Naive thymus-derived CD4-positive, alpha-beta T cell (primary cell): ENCODE measurements around the gene ETNK2. TPM values are rescaled to one million over a fixed set of nuclear protein-coding genes. Genes with fewer than 3 reads are reported as not detected.

Source experiments
- ATAC-seq: fragments of 150-1000 bp; cut with Tn5 transposase; 2 replicates; pipeline ENCODE4 v1.10.0; 2021; ENCODE audit warnings: mild to moderate bottlenecking, moderate library complexity
- CTCF ChIA-PET: fragments of 350-600 bp; sonication (Branson Sonifier 250); formaldehyde crosslinking; loops from one replicate; lab custom pipeline; 2021; ENCODE audit warnings: antibody characterized with exemption; lab: Charles Lee
- POLR2A ChIA-PET: fragments of 350-600 bp; sonication (Branson Sonifier 250); formaldehyde crosslinking; loops from one replicate; lab custom pipeline; 2021; ENCODE audit warnings: antibody characterized with exemption, inconsistent platforms; lab: Charles Lee
- DNase-seq, 9 donors: peaks; one replicate each; pipeline versions ENCODE4 v3.0.0 to v3.0.0-alpha.2; 2020 to 2022; ENCODE audit warnings: mixed read lengths in 1 of 9
- H3K27ac ChIP-seq: one replicate; pipeline ENCODE4 v1.7.0; 2013; ENCODE audit warnings: mild to moderate bottlenecking, low read depth, low read length, moderate library complexity
- H3K27me3 ChIP-seq, 2 donors: one replicate each; pipeline ENCODE4 v1.7.0; 2013; ENCODE audit warnings: low read length in 2 of 2, mild to moderate bottlenecking in 2 of 2, moderate library complexity in 2 of 2; ENCODE audit not compliant: control insufficient read depth in 2 of 2, insufficient read depth in 2 of 2
- H3K36me3 ChIP-seq, 3 experiments: 1 replicate in 2 of 3; 2 replicates in 1 of 3; pipeline ENCODE4 v1.7.0; 2013; ENCODE audit warnings: low read length in 3 of 3, mild to moderate bottlenecking in 3 of 3, moderate library complexity in 1 of 3; ENCODE audit not compliant: insufficient read depth in 3 of 3, control insufficient read depth in 2 of 3
- H3K4me1 ChIP-seq, 2 donors: one replicate each; pipeline ENCODE4 v1.7.0; 2013; ENCODE audit warnings: low read length in 2 of 2, mild to moderate bottlenecking in 2 of 2, moderate library complexity in 1 of 2; ENCODE audit not compliant: control insufficient read depth in 2 of 2, insufficient read depth in 2 of 2
- H3K4me3 ChIP-seq: 2 replicates; pipeline ENCODE4 v1.7.0; 2013; ENCODE audit warnings: mild to moderate bottlenecking, low read length
- H3K9me3 ChIP-seq, 3 experiments: 1 replicate in 2 of 3; 2 replicates in 1 of 3; pipeline ENCODE4 v1.7.0; 2013; ENCODE audit warnings: low read length in 3 of 3; ENCODE audit not compliant: control insufficient read depth in 2 of 3
- H3K27ac Mint-ChIP-seq, 9 donors: one replicate each; pipeline ENCODE4 v1.8.0; 2020 to 2022; ENCODE audit warnings: mixed read lengths in 9 of 9, mild to moderate bottlenecking in 8 of 9, moderate library complexity in 5 of 9, inconsistent platforms in 2 of 9
- H3K27me3 Mint-ChIP-seq, 5 donors: one replicate each; pipeline ENCODE4 v1.8.0; 2021 to 2022; ENCODE audit warnings: mixed read lengths in 5 of 5, mild to moderate bottlenecking in 1 of 5
- H3K36me3 Mint-ChIP-seq, 5 donors: one replicate each; pipeline ENCODE4 v1.8.0; 2020 to 2022; ENCODE audit warnings: mixed read lengths in 5 of 5, mild to moderate bottlenecking in 3 of 5, inconsistent platforms in 1 of 5
- H3K4me1 Mint-ChIP-seq, 7 donors: one replicate each; pipeline ENCODE4 v1.8.0; 2020 to 2022; ENCODE audit warnings: mixed read lengths in 7 of 7, mild to moderate bottlenecking in 3 of 7, inconsistent platforms in 1 of 7
- H3K4me3 Mint-ChIP-seq, 10 donors: one replicate each; pipeline ENCODE4 v1.8.0; 2020 to 2022; ENCODE audit warnings: mild to moderate bottlenecking in 10 of 10, mixed read lengths in 10 of 10, moderate library complexity in 6 of 10, inconsistent platforms in 2 of 10
- H3K9me3 Mint-ChIP-seq, 11 donors: one replicate each; pipeline ENCODE4 v1.8.0; 2020 to 2022; ENCODE audit warnings: mixed read lengths in 11 of 11, mild to moderate bottlenecking in 4 of 11, inconsistent platforms in 1 of 11, moderate library complexity in 1 of 11
- intact Hi-C, 2 donors: fragments of 100-400 bp; cut with micrococcal nuclease; formaldehyde crosslinking; loops; one replicate each; pipeline ENCODE4 v1.15.1; 2023
- polyA plus RNA-seq, 2 donors: library from polyadenylated mRNA; unstranded; fragments of 300-500 nt; fragmentation: Illumina TruSeq; gene quantifications; one replicate each; pipeline ENCODE4 v1.2.3, GENCODE V29; 2021
- total RNA-seq, 6 experiments: library from RNA in 5 of 6; stranded (reverse) in 5 of 6; gene quantifications; 1 replicate in 5 of 6; 2 replicates in 1 of 6; pipeline ENCODE4 v1.2.3 and lab custom pipeline; 2021 to 2026

Gene ETNK2
- total and polyA plus RNA-seq, 7 experiments from 2014 or later = 0.17 to 16.9 (median 4.4) TPM

DNA sequence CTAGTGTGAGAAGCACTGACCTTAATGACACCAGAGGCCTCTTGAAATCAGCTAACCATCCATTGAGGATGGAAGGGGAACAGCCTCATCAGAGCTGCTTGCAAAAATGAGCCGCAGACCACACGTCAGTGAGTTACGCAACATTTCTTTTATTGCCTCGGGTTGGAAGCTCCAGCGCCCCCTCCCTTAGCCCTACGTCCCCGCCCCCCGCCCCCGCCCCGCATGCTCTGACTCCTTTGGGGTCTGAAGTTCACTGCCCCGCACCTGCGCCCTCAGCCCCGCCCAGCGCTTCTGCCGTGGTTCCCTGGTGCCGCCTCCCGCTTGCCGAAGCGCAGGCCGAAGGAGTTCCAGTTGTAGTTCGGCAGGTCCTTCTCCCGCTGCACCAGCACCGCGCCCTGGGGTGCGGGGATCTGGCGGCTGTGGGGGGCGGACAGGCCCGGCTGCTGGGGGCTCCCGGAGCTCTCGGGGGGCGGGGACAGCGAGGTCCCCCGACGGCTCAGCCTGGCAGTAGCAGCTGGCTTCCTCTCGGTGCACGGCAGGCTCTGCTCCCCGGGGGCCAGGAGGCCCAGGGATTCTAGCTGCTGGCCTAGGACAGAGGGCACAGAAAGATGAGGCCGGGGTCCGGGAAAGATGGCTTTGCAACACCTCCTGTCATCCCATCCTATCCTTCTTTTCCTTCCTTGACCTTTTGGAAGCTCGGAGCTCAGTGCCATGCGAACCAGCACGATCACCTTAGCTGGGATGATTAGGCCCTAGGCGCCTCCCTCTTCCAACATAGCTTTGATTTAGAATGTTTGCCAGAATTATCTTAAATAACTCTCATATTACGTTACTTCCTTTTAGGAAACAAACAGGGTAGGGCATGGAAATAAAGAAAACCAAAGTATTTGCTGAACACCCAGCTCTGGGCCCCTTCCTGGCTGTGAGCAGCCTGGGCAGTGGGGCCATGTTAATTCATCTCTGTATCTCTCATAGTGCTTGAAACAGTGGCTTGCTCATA is 38.7 kb upstream of the ETNK2 start:
- ChIA-PET CTCF (interaction anchor here (0.6 to 0.9 kb wide), 3 partner anchors 11 to 119 kb away, joined by 3 read pairs; no protein-coding TSS in a partner anchor), POLR2A (no interaction called here)
- no peaks in the 10 kb centered on the region for H3K4me1 ChIP-seq
- H3K36me3 ChIP-seq = no peaks in the 10 kb centered on the region
- peaks cover 0 to 6% (median 0%) of the 10 kb centered on the region in 11 donors for H3K9me3 Mint-ChIP-seq
- H3K36me3 Mint-ChIP-seq = no peaks in the 10 kb centered on the region
- peaks cover 3% of the 10 kb centered on the region in 2 donors for H3K27me3 ChIP-seq
- H3K4me1 Mint-ChIP-seq = peaks cover 9 to 34% (median 17%) of the 10 kb centered on the region in 7 donors
- no peak overlapping the region for H3K27ac ChIP-seq
- peaks cover 48 to 55% (median 53%) of the 10 kb centered on the region in 5 donors for H3K27me3 Mint-ChIP-seq
- H3K4me3 ChIP-seq = no peak overlapping the region
- intact Hi-C loops = no loop called here
- no peaks in the 10 kb centered on the region for H3K9me3 ChIP-seq
- H3K4me3 Mint-ChIP-seq = peak overlapping the region; percentile 13 to 69 (median 46)
- ATAC-seq (peak; percentile 72), DNase-seq (peak in 2 of 9 donors; percentile 10 to 40)
- peak overlapping the region in 3 of 9 donors; percentile 55 to 86 (median 60) for H3K27ac Mint-ChIP-seq

DNA sequence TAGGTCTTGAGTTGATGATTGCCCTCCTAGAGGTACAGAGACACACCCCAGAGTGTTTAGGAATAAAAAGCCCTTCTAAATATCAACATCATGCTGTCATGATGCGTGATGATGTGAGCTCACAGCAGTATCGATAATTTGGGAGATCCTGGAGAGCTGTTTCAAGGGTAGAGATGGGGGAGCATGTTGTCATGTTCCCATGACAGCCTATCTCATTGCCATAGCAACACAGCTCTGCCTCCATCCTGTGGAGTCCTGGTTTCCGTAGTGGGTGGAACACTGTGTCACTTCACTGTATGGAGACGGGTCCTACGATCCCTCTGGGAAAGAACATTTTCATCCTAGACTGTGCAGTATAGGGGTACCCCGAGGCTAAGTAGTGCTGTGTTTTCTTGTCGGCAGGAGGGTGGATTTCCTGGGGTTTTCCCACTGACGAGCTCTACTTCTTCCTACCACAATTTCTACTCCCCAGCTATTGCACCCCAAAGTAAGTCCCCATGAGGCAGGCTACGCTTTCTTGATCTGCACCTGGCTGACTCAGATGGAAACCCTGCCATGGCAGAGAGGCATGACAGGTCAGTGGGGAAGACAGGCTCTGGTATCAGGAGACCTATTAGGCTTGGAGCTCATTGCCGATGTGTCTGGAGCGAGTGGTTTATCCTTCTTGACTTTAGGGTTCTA is 37.3 kb upstream of the ETNK2 start:
- peak in 1 of 9 donors; percentile 13 for DNase-seq
- Histone ChIP-seq H3K27ac (no peak overlapping the region), H3K4me3 (no peak overlapping the region), H3K27me3 (peaks cover 3% of the 10 kb centered on the region in 2 donors), H3K36me3 (no peaks in the 10 kb centered on the region), H3K4me1 (no peaks in the 10 kb centered on the region), H3K9me3 (no peaks in the 10 kb centered on the region)
- Mint-ChIP-seq H3K9me3 (no peaks in the 10 kb centered on the region), H3K4me1 (peaks cover 4 to 23% (median 13%) of the 10 kb centered on the region in 7 donors), H3K4me3 (peak overlapping the region in 2 of 10 donors; percentile 15 to 21), H3K27ac (peak overlapping the region in 1 of 9 donors; percentile 57), H3K27me3 (peaks cover 50 to 67% (median 56%) of the 10 kb centered on the region in 5 donors), H3K36me3 (no peaks in the 10 kb centered on the region)
- ChIA-PET CTCF (interaction anchor here (0.9 to 1.9 kb wide), 2 partner anchors 12 to 18 kb away, joined by 3 to 8 read pairs; no protein-coding TSS in a partner anchor), POLR2A (no interaction called here)
- peak; percentile 36 for ATAC-seq
- intact Hi-C loops = no loop called here

DNA sequence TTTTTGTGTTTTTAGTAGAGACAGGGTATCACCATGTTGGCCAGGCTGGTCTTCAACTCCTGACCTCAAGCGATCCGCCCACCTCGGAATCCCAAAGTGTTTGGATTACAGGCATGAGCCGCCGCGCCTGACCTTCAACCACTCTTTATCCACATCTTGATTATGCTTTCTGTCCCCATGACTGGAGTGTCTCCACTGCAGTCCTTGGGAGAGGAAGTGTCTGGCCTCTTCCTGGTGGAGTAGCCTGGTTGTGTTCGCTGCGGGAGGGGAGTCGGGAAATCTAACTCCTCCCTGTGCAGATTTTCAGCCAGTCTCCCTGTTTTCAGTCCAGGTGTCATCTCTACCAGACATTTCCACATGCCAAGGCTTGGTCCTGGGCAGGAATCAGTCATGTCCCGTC is 34.8 kb upstream of the ETNK2 start:
- Histone ChIP-seq H3K4me3 (no peak overlapping the region), H3K27ac (no peak overlapping the region), H3K27me3 (peaks cover 3% of the 10 kb centered on the region in 2 donors), H3K36me3 (no peaks in the 10 kb centered on the region), H3K9me3 (no peaks in the 10 kb centered on the region), H3K4me1 (no peaks in the 10 kb centered on the region)
- Mint-ChIP-seq H3K4me1 (peaks cover 4 to 23% (median 13%) of the 10 kb centered on the region in 7 donors), H3K27ac (no peak overlapping the region), H3K27me3 (peaks cover 40 to 57% (median 46%) of the 10 kb centered on the region in 5 donors), H3K9me3 (no peaks in the 10 kb centered on the region), H3K4me3 (no peak overlapping the region), H3K36me3 (no peaks in the 10 kb centered on the region)
- ATAC-seq (no peak), DNase-seq (no peak)
- ChIA-PET POLR2A (no interaction called here), CTCF (no interaction called here)
- intact Hi-C loops = no loop called here

DNA sequence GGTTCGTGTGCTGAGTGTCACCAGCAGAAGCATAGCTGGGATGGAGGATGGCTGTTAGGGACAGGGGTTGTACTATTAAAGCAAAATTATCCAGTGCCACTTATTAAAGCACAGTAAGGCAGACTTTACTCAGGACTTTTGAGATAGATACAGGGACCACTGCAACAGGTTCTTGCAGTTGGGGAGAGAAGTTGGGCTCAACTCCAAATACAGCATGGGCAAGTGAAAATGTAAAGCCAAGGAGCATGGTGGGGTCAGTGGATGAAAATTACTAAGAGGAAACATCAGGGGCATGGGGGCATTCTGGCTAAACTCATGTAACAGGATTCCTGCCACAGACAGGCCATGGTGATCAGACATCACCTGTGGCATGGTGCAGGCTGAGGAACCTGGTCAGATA is 29.3 kb upstream of the ETNK2 start:
- Histone ChIP-seq H3K4me3 (no peak overlapping the region), H3K4me1 (no peaks in the 10 kb centered on the region), H3K9me3 (no peaks in the 10 kb centered on the region), H3K27me3 (no peaks in the 10 kb centered on the region), H3K36me3 (no peaks in the 10 kb centered on the region), H3K27ac (no peak overlapping the region)
- DNase-seq (no peak), ATAC-seq (no peak)
- CTCF ChIA-PET = no interaction called here
- Mint-ChIP-seq H3K4me1 (no peaks in the 10 kb centered on the region), H3K4me3 (no peak overlapping the region), H3K9me3 (peaks cover 0 to 4% (median 0%) of the 10 kb centered on the region in 11 donors), H3K27ac (no peak overlapping the region), H3K27me3 (peaks cover 4 to 34% (median 6%) of the 10 kb centered on the region in 5 donors), H3K36me3 (no peaks in the 10 kb centered on the region)
- POLR2A ChIA-PET = no interaction called here
- intact Hi-C loops = no loop called here

DNA sequence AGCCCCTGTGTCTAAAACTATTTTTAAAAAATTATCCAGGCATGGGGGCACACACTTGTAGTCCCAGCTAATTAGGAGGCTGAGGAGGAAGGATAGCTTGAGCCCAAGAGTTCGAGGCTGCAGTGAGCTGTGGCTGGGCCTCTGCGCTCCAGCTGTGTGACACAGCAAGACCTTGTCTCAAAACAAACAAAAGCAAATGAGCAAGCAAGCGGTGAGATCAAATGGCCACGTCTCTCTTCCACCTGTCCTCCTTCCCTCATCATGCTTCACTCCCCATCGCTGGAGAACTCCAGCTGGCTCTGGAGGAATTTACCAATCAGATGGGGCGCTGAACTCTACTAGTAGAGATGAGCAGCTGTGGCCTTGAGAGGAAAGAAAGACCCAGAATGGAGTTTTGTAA is 28.3 kb upstream of the ETNK2 start:
- no peak overlapping the region for H3K27ac ChIP-seq
- ChIA-PET POLR2A (no interaction called here), CTCF (no interaction called here)
- H3K27me3 Mint-ChIP-seq = peaks cover 0 to 27% (median 6%) of the 10 kb centered on the region in 5 donors
- no peak for ATAC-seq
- intact Hi-C loops = no loop called here
- no peaks in the 10 kb centered on the region for H3K36me3 ChIP-seq
- H3K27ac Mint-ChIP-seq = no peak overlapping the region
- no peaks in the 10 kb centered on the region for H3K4me1 Mint-ChIP-seq
- H3K4me3 Mint-ChIP-seq = no peak overlapping the region
- no peak overlapping the region for H3K4me3 ChIP-seq
- no peaks in the 10 kb centered on the region for H3K9me3 ChIP-seq
- peaks cover 0 to 4% (median 0%) of the 10 kb centered on the region in 11 donors for H3K9me3 Mint-ChIP-seq
- DNase-seq = no peak
- no peaks in the 10 kb centered on the region for H3K27me3 ChIP-seq
- H3K36me3 Mint-ChIP-seq = no peaks in the 10 kb centered on the region
- H3K4me1 ChIP-seq = no peaks in the 10 kb centered on the region

DNA sequence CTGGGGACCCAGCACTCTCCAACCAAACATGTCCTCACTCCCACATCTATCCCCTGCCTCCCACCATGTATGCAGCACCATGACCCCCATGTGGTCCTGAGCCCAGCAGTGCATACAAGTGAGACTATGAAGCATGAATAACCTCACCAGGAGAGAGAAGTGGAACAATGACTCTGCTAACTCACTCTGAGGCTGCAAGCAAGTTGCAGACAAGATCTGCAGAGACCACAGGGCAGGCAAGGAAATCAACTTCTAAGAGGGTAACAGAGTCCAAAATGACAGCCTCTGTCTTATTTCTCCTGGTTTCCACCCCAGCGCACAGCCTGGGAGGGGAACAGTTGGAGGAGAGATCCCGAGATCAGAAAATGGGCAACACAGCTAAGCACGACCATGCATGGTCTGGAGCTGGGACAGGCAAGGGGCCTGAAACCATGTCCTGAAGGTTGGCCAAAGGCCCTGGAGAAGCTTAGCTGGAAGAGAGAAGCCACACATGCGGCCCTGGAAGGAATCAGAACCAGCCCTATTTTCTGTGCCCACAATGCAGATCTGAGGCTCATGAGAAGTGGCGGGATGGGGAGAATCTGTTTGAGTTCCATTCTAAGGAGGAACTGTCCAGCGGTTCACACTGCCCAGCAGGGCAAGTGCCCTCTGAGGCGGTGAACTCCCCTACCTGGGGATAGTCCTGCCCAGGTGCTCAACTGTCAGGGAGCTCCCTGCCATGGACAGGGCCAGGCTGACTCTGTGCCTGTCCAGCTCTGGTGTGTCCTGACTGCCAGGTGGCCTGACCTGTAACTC is 26.8 kb upstream of the ETNK2 start:
- H3K4me1 ChIP-seq = no peaks in the 10 kb centered on the region
- no peaks in the 10 kb centered on the region for H3K36me3 ChIP-seq
- peaks cover 0 to 21% (median 9%) of the 10 kb centered on the region in 5 donors for H3K27me3 Mint-ChIP-seq
- intact Hi-C loops = no loop called here
- ATAC-seq = no peak
- no peaks in the 10 kb centered on the region for H3K4me1 Mint-ChIP-seq
- no peak overlapping the region for H3K4me3 Mint-ChIP-seq
- H3K36me3 Mint-ChIP-seq = peaks cover 0 to under 1% (median 0%) of the 10 kb centered on the region in 5 donors
- peaks cover 0 to 5% (median 2%) of the 10 kb centered on the region in 11 donors for H3K9me3 Mint-ChIP-seq
- no peak overlapping the region for H3K27ac Mint-ChIP-seq
- no peak overlapping the region for H3K27ac ChIP-seq
- no peak for DNase-seq
- ChIA-PET CTCF (no interaction called here), POLR2A (no interaction called here)
- H3K27me3 ChIP-seq = no peaks in the 10 kb centered on the region
- no peaks in the 10 kb centered on the region for H3K9me3 ChIP-seq
- H3K4me3 ChIP-seq = no peak overlapping the region
